ENCODE data around the gene ACACB.

DNA sequence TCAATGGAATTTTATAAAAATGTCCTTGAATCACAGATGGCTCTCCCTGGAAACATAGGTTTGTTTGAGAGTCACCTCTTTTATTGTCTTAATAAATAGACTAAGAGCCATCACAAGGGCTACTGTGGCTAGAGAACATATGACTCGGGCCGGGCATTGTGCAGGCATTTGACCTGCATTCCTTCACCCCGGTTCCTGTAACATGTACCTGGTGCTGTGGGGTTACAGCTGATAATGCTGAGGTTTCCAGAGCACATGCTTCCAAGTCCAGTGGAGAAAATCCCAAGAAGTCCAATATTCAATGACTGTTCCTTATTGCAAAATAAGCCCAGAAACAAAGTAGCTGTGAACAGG, 1.0 kb upstream of the ACACB start:
- TF ChIP-seq POLR2A (IDR thresholded peaks at IDR 0.05): no peak
- TF ChIP-seq EP300 (IDR thresholded peaks at IDR 0.05): no peak
- TF ChIP-seq POLR2AphosphoS5 (IDR thresholded peaks at IDR 0.05): no peak
- TF ChIP-seq, protein P1, sequence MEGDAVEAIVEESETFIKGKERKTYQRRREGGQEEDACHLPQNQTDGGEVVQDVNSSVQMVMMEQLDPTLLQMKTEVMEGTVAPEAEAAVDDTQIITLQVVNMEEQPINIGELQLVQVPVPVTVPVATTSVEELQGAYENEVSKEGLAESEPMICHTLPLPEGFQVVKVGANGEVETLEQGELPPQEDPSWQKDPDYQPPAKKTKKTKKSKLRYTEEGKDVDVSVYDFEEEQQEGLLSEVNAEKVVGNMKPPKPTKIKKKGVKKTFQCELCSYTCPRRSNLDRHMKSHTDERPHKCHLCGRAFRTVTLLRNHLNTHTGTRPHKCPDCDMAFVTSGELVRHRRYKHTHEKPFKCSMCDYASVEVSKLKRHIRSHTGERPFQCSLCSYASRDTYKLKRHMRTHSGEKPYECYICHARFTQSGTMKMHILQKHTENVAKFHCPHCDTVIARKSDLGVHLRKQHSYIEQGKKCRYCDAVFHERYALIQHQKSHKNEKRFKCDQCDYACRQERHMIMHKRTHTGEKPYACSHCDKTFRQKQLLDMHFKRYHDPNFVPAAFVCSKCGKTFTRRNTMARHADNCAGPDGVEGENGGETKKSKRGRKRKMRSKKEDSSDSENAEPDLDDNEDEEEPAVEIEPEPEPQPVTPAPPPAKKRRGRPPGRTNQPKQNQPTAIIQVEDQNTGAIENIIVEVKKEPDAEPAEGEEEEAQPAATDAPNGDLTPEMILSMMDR (IDR thresholded peaks at IDR 0.05): no peak
